GM18526 (cell line): Measurements from ENCODE around the gene MUC2.

Experiments
- POLR2A ChIP-seq: IDR thresholded peaks from 3 replicates; pipeline ENCODE4 v1.6.1; 2011; ENCODE audit not compliant: insufficient read length; ENCODE audit errors: extremely low read depth

Gene MUC2

GRCh38 chr11:1033016-1033798 is 41.5 kb upstream of the MUC2 start:
- no peak for TF ChIP-seq POLR2A

GRCh38 chr11:1034001-1034400 is 40.7 kb upstream of the MUC2 start:
- TF ChIP-seq POLR2A: no peak

- TF ChIP-seq POLR2A: no peak
These were observed 40.0 kb upstream of the MUC2 start for GRCh38 chr11:1034456-1035295.

- TF ChIP-seq POLR2A: no peak
These were observed 38.9 kb upstream of the MUC2 start for GRCh38 chr11:1035577-1036283.

- no peak for TF ChIP-seq POLR2A
These were observed 38.3 kb upstream of the MUC2 start, which contains the start of gene MUC6 for GRCh38 chr11:1036303-1036923. MUC6 (minus strand) TSS chr11:1036718; CDS start chr11:1036655, 63 bp downstream.

- no peak for TF ChIP-seq POLR2A
These were observed 37.7 kb upstream of the MUC2 start for GRCh38 chr11:1036931-1037330.

GRCh38 chr11:1037506-1038055 is 37.1 kb upstream of the MUC2 start:
- no peak for TF ChIP-seq POLR2A

GRCh38 chr11:1038361-1038760 is 36.3 kb upstream of the MUC2 start:
- no peak for TF ChIP-seq POLR2A

GRCh38 chr11:1038921-1039320 is 35.8 kb upstream of the MUC2 start:
- no peak for TF ChIP-seq POLR2A

GRCh38 chr11:1039481-1040427 is 34.9 kb upstream of the MUC2 start:
- no peak for TF ChIP-seq POLR2A

- TF ChIP-seq POLR2A: no peak
These were observed 34.1 kb upstream of the MUC2 start for GRCh38 chr11:1040428-1041148.

- TF ChIP-seq POLR2A: no peak
These were observed 33.6 kb upstream of the MUC2 start for GRCh38 chr11:1041149-1041467.

GRCh38 chr11:1041471-1041870 is 33.2 kb upstream of the MUC2 start:
- TF ChIP-seq POLR2A: no peak
